DMS153 treated with DMSO at 0.1 percent for 48 hours (cell line): ENCODE data around the gene ZNRD2.
A peak's percentile ranks its signal among the peaks of the same experiment; 100 is the strongest.

ENCODE experiments used
- DNase-seq: peaks from one replicate; lab custom pipeline; 2025; ENCODE audit not compliant: unreplicated experiment; lab: John Stamatoyannopoulos, UW

Gene ZNRD2

DNA sequence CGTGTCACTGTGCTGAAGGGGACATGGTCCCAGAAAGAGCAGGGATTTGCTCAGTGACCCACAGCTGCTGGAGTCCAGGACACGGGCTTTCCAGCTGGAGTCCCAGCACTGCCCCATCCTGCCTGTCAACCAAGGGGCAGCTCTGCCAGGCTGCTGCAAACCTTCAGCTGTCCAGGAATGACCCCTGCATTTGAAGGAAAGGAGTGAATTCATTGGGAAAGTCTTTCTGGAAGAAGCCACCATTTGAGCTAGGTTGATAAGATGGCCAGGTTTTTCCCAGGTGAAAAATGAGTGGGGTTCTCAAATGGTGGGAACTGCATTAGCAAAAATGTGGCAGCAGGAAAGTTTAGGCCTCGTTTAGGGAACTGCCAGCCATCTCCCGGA, 16.0 kb downstream of the ZNRD2 start:
- DNase-seq: no peak

DNA sequence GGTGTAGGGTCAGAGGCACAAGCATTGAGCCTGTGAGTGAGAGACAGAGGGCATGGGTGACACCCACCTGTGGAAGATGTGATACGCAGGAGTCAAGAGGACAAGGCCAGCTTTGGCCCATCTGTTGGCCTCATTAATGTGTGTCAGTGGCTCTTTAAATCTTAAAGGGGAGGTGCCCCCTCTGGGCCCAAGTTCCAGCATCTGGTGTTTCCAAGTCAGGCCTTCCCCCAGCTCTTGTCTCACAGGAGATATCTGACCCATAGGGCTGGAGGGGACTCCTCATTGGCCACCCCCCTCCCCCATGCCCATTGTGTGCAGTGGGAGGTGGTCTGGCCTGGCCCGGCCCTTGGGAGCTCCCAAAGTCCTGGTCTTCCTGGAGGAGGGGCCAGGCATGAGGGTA, 16.4 kb downstream of the ZNRD2 start:
- no peak for DNase-seq

DNA sequence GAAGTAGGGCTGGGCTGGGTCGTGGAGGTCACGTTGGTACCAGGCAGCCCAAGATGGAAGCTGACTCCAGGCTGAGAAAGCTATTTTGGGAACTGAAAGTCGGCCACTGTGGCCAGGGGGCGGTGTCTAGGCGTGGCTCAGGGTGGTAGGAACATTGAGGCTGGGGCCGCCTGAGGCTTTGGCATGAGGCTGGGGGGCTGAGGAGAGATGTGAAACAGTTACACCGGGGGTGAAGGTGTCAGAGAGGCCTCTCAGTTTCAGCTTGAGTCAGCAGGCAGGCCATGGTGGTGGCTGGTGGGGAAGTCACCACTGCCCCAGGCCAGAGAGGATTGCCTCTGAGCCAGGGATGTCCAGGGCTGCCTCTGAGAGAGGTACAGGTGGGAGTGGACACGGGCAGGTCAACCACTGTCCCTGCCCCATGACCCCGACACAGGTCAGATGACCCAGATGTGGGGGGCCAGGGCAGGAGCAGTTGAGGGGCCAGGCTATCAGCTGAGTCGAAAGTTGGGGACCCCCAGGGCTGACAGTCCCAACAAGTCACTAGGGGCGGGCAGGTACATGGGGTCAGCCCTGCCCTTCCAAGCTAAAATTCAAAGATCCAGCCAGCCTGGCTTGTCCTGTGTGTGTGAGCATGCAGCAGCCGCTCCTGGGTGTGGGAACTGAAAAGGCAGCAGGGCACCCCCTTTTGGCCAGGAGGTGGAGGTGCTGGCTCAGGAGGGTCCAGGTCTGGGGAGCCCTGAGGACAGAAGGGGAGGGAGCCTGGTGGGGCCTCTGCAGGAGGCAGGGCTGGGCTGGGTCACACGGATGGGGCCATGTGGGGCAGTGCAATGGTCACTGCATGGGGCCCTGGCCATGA, 18.1 kb downstream of the ZNRD2 start:
- DNase-seq: peak; percentile 1

DNA sequence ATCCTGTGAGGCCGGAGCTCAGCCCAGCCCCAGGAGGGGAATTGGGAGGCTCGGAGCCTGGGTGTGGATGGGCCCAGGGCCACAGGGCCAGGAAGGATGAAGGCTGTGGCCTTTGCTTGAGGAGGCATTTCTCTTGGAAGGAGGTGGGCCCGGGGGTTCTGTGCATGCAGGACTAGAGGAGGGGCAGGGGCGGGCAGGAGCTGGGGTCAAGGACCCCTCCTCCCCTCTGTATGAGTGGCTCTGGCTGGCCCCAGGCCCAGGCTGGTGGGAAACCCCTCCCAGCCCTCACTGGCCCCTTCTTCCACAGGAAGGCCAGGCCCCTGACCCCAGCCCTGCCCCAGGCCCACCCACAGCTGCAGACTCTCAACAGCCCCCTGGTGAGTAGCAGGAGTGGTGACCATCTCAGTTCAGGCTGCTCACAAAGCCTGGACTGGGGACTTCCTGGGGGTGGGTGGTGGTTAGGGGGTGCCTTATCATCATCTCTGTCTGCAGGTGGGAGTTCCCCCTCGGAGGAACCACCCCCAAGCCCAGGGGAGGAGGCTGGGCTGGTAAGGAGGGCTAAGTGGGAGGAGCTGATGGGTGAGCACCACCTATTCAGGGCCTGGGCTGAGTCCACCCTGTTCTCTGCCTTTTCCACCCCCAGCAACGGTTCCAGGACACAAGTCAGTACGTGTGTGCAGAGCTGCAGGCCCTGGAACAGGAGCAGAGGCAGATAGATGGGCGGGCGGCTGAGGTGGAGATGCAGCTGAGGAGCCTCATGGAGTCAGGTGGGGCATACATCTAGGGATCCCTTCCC, 19.4 kb downstream of the ZNRD2 start:
- no peak for DNase-seq

DNA sequence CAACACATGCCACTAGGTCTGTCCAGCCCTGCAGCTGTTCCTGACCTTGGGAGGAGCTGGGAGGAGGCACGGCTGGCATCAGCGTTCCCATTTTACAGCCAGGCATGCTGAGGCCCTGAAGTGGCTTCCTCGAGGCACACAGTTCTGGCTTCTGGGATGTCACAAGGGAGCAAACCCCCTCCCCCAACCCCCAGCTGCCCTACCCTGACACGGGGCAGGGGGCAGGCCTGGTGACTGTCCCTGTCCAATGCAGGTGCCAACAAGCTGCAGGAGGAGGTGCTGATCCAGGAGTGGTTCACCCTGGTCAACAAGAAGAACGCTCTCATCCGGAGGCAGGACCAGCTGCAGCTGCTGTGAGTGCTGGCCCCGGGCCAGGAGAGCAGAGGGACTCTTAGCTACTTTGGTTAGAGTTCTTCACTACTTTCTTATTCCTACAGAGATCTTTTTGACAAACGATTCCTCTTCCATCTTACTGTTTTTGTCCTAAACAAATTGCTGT, 20.0 kb downstream of the ZNRD2 start:
- no peak for DNase-seq

DNA sequence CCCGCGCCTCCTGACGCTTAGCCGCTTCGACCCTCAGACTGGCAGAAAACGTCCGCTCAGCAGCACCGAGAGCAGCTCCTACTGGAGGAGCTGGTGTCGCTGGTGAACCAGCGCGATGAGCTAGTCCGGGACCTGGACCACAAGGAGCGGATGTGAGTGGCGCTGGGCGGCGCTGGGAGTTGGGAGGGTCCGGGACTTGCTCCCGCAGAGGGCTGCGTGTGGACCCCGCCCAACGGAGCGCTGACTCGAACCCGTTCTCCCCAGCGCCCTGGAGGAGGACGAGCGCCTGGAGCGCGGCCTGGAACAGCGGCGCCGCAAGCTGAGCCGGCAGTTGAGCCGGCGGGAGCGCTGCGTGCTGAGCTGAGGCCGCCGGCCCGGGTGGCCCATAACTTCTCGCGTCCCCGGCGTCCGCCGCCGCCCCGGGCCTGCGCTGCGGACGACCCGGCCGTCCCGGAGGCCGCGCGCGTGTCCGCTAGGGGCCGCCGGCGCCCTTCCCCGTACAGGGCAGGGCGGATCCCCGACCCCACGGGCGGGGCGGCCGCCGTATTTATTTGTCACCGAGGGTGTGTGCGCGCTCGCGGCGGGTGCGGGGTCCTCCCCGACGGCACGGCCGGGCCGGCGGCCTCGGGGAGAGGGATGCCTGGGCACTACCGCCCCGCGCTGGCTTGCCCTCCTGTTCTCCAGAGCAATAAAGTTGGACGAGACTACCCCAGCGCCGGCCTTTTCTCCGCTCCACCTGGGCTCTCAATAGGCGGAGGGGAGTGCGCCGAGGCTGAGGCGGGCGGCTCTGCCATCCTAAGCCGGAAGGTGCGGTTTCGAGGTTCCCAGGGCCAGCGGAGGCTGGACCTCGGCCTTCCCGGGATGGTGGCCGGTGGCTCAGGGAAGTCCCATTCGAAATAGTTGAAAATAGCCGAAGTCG, 21.9 kb downstream of the ZNRD2 start:
- no peak for DNase-seq

DNA sequence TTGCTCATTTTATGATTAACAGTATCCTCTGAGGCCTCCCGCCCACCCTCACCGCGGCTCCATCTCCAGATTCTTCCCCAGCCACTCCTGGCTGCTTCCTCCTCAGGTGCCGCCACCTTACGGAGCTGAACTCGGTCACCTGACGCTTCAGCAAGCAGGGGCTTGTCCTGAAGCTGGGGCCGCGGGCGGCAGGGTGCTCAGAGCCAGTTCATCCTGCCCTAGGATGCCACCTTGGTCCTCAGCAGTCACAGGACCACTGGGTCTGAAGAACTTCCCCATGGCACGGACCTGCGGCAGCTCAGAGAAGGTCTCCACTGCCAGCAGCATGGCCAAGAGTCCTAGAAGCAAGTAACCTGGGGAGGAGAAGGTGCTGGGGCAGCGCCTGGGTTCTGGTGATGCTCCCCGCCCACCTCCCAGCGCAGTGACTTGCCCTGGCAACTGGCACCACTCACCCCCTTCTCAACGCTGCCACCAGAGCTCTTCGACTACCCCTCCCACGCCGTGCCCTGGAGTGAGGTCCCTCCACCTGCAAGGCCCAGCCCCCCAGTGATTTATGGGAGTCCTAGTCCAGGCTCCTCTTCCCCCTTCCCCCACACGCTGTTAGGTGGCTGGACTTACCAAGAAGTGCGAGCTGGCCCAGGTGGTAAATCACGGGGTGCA, 22.7 kb downstream of the ZNRD2 start:
- DNase-seq: no peak

DNA sequence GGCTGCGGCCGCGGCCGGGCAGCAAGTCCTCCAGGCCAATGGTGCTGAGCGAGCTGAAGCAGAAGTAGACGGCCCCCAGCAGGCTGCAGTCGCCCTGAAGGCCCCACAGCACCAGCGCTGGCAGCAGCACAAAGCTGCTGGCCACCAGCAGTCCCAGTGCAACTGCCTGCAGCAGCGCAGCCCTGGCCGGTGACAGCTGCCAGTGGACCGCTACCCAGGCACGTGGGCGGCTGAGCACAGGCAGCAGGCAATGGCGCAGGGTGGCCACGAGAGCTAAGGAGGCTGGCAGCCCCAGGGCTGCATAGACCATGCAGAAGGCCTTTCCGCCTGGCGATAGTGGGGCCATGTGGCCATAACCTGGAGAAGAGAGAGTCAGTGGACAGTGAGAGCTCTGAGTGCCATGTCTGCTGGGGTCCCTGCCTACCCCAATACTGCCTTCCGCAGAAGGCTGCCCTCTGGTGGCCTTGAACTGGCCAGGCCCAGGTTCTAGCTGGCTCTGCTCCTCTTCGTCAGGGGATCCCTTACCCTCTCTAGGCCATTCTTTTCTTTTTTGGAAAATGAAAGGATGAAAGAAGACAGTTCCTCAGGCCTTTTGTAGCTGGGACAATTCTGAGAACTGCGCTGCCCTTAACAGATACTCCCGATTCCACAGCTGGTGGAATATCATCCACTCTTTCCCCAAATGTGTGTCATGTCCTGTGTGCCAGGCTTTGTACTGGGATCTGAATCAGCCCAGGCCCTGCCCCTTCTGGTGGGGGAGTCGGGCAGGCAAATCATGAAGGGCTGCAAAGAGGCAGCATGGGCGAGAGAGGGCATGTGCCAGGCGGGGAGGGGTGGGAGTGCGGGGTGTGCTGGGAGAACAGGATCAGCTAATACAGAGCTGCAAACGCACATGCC, 23.5 kb downstream of the ZNRD2 start:
- DNase-seq: no peak

DNA sequence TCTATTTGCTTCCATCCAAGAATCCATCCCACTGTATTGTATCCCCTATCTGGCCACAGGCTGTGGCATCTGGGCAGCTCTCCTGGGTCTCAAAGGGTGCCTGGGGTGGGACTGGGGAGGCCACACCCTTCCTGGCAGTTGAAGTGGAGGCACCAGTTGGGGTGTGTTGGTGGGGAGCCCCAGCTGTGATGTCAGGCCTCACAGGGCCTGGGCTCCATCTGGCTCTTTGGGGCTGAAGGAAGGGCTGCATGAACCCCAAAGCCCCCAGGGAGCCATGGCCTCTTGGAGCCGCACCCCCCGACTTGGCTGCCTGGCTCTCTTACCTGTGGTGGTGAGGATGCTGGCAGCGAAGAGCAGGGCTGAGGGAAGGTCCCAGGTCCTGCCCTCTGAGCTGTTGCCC, 24.9 kb downstream of the ZNRD2 start:
- no peak for DNase-seq

DNA sequence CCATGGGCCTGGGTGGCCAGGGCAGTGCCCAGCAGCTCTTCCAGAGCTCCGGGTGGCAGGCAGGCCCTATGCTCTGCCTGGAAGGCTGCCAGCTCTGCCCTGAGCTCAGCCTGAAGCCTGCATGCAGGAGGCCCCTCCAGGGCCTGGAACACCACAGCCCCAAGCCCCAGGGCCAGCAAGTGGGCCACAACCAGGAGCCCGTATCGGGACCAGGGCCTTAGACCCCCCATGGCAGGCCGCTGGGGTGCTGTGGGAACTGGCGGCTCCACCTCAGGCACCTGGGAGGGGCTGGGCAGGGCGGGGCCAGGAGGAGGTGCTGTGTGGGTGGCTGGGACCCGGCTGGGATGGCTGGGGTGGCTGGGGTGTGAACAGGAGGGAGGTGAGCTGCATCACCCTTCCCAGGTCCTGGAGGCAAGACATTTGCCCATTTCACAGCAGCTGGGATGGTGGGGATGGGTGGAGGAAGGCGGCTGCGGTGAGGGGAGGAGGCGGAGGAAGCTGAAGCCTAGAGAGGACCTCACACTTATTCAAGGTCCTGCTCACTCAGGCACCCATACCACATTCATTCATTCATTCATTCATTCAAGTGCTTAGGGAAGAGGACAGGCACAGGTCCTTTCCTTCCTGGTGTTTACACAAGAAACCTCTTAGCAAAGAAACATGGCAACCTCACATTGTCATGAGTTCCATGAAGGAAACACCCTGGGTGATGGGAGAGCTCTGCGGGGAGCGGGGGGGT, 25.4 kb downstream of the ZNRD2 start, which contains the start of gene KCNK7:
Gene KCNK7 (minus strand): TSS at position 258 of the 739 bp plus-strand sequence. CDS start 28 bp downstream, at position 230.
- DNase-seq: no peak

DNA sequence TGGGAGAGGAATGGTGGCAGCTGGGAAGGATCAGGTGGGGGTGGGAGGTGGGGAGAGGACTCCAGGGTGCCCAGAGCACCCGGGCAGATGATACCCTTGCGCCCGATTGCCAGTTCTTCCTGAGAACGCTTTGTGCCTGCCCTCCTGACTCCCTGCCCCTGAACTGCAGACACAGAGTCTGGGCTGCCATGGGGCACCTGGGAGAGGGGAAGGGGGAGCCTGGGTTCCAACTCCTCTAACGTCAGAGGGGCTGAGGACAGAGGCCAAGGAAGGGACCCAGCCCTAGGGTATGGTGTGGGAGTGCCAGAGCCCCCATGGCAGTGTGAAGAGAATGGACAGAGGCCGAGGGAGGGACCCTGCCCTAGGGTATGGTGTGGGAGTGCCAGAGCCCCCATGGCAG, 26.2 kb downstream of the ZNRD2 start:
- DNase-seq: no peak

DNA sequence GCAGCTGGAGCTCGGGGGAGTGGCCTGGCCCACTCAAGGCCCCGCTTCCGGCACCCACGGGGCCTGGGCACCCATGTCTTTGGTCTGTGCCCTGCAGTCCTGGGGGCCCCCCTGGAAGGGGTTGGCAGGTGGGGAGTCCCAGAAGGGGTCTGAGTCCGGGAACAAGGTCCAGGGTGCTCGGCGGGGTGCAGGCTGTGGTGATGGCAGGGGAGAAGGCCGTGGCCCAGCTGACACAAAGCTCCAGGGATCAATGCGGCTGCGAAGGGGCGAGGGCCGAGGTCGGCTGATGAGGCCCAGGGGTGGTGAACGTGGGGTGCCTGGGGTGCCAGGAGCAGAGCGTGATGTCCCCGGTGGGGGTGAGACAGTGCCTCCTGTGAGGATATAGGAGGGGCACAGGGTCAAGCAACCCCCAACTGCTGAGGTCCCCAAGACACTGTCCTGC, 28.0 kb downstream of the ZNRD2 start:
- DNase-seq: no peak

DNA sequence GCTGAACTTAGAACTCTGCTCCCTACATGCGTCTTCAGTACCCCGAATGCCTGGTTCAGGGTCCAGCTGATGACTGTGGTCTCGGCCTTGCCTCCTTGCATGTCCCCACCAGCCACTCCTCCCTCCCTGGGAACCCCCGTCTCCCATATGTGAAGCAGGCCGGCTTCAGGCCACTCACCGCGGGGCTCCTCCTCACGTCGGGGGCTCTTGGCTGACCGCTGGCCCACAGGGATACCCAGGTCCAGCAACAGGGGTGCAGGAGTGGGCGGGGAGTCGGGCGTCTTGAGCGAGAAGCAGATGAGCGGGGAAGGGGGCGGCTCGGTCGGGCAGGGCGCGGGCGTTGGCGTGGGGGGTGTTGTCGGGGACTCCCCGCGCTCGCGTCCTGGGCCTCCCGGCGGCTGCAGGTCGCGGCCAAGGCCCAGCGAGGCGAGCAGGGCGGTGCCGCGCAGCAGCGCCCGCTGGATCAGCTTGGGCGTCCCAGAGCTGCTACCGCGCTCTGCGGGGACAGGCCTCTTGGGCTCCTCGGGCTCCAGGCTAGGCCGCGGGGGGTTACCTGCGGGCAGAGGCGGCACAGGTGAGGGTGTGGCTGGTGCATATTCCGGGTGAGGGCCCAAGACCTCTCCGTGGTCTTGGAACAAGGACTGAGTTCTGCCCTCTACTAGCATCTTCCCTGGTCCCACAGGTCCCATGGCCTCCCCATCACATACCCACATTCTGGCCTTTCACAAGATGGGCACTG, 29.1 kb downstream of the ZNRD2 start:
- DNase-seq: no peak

DNA sequence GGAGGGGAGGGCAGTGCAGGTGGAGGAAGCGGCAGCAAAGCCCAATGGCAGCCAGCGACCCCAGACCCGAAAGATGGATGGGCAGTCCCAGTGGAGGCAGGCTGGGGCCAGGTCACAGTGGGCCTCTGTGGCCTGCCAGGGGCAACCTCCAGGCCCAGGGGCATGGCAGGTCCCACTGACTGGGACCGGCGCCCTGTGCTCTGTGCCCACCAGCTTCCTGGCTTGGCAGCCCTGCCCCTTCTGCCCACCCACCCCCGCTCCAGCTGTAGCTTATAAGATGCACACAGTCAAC, 29.6 kb downstream of the ZNRD2 start:
- DNase-seq: no peak

DNA sequence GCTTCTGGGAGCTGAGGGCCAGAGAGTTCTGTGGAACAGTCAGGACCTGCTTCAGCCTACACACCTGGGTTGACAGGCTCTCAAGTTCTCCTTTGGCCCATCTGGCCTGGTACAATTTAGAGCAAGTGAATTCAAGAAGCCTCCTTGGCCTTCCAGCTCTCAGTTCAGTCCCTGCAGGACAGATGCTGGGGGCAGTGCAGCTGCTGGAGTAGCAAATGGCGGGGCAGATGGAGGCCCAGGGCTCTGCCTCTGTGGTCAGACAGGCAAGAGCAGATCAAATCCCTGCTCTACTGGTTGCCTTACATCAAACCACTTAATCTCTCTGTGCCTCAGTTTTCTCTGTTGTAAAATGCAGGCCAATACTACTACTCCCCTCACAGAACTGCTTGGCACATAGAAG, 34.0 kb downstream of the ZNRD2 start:
- no peak for DNase-seq

DNA sequence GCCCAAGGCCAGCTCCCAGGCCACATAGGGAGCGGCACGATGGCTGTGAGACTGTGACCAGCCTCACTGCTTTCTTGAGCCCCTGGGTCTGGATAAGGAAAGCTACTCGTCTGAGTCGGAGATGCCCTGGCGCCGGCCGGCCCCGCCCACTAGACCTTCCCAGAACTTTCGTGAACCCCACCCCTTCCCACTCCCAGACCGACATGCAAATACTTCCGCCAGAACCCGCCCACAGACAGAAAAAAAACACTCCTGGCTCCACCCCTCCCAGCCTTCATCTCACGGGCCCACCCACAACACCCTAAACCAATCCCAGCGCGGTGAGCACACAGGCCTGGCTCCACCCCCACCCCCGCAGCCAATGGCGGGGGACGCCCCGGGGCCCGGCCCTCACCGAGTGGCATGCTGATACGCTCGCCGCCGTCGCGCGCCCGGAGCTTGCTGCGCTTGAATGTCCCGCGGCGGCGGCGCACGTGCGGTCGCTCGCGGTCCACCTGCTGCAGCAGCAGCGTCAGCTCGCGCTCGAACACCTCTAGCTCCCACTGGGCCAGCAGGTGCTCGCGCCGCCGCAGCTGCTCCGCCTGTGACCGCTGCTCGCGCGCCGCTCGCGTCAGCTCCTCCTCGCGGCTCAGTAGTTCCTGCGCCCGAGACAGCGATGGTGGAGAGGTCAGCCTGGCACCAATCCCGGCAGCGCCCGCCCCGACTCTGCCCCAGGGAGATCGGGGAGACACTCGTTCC, 36.8 kb downstream of the ZNRD2 start:
- DNase-seq: peak; percentile 93

DNA sequence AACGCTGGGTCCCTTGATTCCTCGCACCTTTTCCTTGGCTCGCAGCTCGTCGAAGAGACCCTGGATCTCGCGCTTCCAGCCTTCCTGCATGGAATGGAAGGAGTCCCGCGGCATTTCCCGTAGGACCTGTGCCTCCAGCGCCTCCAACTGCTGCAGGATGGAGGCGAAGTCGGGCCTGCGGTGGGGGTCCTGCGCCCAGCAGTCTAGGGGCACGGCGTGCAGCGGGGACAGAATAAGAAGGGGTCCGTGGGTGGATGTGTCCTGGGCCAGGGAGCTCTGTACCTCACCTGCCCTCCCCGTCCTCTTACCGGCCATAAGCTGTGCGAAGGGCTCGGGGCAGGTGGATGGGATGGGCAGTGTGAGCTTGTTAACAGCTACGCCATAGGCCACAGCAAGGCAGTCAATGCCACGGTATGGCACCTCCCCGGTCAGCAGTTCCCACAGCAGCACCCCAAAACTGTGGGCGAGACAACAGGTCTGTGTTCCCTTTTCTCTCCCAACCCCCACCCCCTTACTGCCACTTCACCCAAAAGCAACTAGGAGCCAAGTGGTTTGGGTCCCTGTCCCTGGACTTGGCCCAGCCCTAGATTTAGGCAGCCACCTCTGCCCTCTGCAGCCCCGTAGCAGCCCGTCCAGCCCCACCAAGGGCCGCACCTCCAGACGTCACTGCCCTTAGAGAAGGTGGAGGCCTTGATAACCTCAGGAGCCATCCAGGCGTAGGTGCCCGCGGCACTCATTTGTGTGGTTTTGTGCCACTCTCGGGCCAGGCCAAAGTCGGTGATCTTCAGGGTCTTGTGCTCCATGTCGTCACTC, 37.5 kb downstream of the ZNRD2 start:
- DNase-seq: no peak
